Spleen (tissue), 7 donors: Measurements from ENCODE around the gene JAKMIP1.

Experiments used
- POLR2AphosphoS5 ChIP-seq, 3 donors: sonication (generic); formaldehyde crosslinking; IDR thresholded peaks; one replicate each; pipeline ENCODE4 v1.5.1; 2017; ENCODE audit warnings: antibody characterized with exemption in 3 of 3
- TF ChIP-seq, protein P1 (sequence below), 11 experiments: fragments of 200-600 bp in 7 of 11; fragments of 450-650 bp in 4 of 11; sonication (generic) in 4 of 11; IDR thresholded peaks in 8 of 11; conservative IDR thresholded peaks in 3 of 11; 1 replicate in 7 of 11; 2 replicates in 4 of 11; pipeline versions ENCODE4 v1.4.0 to v1.8.0; 2016 to 2021; ENCODE audit warnings: antibody characterized with exemption in 11 of 11, inconsistent platforms in 4 of 11, mild to moderate bottlenecking in 1 of 11
- donor health status: DM: no; HTN: no; CAD: no; lungs with moderate emphysema.
- donor health status: DM: no; HTN: no; CAD: no.
- donor health status: DM: no; HTN: no; CAD: no.

DNA sequence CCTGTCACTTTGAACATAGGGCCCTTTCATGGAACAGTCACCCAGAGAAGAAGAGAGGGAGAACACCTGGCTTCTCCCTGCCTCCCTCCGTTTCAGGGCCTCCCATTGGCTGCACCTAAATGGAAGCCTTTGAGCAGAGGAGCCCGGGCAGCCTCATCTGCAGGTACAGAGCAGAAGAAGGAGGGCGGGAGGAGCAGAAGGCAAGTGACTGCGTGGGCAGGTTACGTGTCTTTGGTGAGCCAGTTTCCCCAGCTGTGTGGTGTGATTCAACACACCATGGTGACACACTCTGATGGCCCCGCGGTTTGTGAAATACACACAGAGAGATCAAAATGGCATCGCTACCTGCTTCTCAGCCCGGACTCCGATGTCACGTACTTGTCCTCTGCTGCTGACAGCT lies 182.5 kb downstream of the JAKMIP1 start:
- no peak for TF ChIP-seq POLR2AphosphoS5 (IDR thresholded peaks at IDR 0.05)
- TF ChIP-seq, protein P1, sequence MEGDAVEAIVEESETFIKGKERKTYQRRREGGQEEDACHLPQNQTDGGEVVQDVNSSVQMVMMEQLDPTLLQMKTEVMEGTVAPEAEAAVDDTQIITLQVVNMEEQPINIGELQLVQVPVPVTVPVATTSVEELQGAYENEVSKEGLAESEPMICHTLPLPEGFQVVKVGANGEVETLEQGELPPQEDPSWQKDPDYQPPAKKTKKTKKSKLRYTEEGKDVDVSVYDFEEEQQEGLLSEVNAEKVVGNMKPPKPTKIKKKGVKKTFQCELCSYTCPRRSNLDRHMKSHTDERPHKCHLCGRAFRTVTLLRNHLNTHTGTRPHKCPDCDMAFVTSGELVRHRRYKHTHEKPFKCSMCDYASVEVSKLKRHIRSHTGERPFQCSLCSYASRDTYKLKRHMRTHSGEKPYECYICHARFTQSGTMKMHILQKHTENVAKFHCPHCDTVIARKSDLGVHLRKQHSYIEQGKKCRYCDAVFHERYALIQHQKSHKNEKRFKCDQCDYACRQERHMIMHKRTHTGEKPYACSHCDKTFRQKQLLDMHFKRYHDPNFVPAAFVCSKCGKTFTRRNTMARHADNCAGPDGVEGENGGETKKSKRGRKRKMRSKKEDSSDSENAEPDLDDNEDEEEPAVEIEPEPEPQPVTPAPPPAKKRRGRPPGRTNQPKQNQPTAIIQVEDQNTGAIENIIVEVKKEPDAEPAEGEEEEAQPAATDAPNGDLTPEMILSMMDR (IDR thresholded peaks at IDR 0.05 in 8 of 11, conservative IDR thresholded peaks at IDR 0.05 in 3 of 11): no peak
